KMS-11 (cell line): Measurements from ENCODE around the gene HNRNPK.

Experiments
- H2AFZ ChIP-seq: fragments of 200-600 bp; sonication (generic); 2 replicates; pipeline ENCODE4 v1.6.1; 2016; ENCODE audit warnings: antibody characterized with exemption, mixed run types, low read depth
- H3K27ac ChIP-seq: fragments of 200-600 bp; sonication (generic); 2 replicates; pipeline ENCODE4 v1.6.1; 2016; ENCODE audit warnings: mild to moderate bottlenecking, mixed run types
- H3K27me3 ChIP-seq: fragments of 200-600 bp; sonication (generic); 2 replicates; pipeline ENCODE4 v1.6.1; 2017; ENCODE audit warnings: mild to moderate bottlenecking, low read depth, mixed run types, moderate library complexity; ENCODE audit not compliant: insufficient read depth
- H3K36me3 ChIP-seq: fragments of 200-600 bp; sonication (generic); 2 replicates; pipeline ENCODE4 v1.6.1; 2017; ENCODE audit warnings: mild to moderate bottlenecking, mixed run types; ENCODE audit not compliant: insufficient read depth
- H3K4me1 ChIP-seq: fragments of 200-600 bp; sonication (generic); 2 replicates; pipeline ENCODE4 v1.6.1; 2016; ENCODE audit warnings: mild to moderate bottlenecking, low read depth, mixed run types; ENCODE audit not compliant: poor library complexity, severe bottlenecking
- H3K4me2 ChIP-seq: fragments of 200-600 bp; sonication (generic); 2 replicates; pipeline ENCODE4 v1.7.0; 2016; ENCODE audit warnings: mild to moderate bottlenecking, mixed run types
- H3K4me3 ChIP-seq: fragments of 200-600 bp; sonication (generic); IDR thresholded peaks from 2 replicates; pipeline ENCODE4 v1.6.1; 2017; ENCODE audit warnings: low read depth, low read length, mixed read lengths; ENCODE audit not compliant: insufficient read depth
- H3K79me2 ChIP-seq: fragments of 200-600 bp; sonication (generic); 2 replicates; pipeline ENCODE4 v1.6.1; 2016; ENCODE audit warnings: low read depth, mixed run types; ENCODE audit not compliant: insufficient read depth
- H3K9ac ChIP-seq: fragments of 200-600 bp; sonication (generic); 2 replicates; pipeline ENCODE4 v1.6.1; 2016; ENCODE audit warnings: mild to moderate bottlenecking, mixed run types
- H4K20me1 ChIP-seq: fragments of 200-600 bp; sonication (generic); 2 replicates; pipeline ENCODE4 v1.6.1; 2016; ENCODE audit warnings: mild to moderate bottlenecking, mixed run types; ENCODE audit not compliant: insufficient read depth
- TF ChIP-seq, protein P1 (sequence below): fragments of 200-600 bp; sonication (generic); conservative IDR thresholded peaks from 2 replicates; pipeline ENCODE4 v1.6.1; 2017; ENCODE audit warnings: low read depth, mild to moderate bottlenecking, antibody characterized with exemption, low read length, moderate library complexity, mixed read lengths

Gene HNRNPK

DNA sequence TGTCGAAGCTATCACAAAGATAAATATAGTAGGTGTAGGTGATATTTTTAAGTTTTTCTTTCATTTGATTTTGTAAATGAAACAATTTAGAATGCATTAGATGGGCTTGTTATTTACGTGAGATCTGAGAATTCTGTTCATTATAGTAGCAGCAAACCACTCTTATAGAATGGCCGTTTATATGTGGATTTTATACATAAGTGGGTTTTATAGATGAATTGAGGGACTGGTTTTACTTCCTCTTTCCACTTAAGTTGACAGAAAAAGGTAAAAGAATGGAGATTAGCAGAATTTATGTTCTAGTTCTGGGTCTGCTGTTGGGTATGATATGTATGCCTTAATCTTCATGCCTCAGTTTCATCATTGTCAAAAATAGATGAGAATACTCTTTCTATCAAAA, 6.2 kb upstream of the HNRNPK start:
- Histone ChIP-seq H3K4me1 (peaks cover 50% of the 10 kb centered on the region), H3K4me3 (no peak overlapping the region), H4K20me1 (peaks cover 3% of the 10 kb centered on the region; the same call in 1 of the 2 replicates), H3K27me3 (no peaks in the 10 kb centered on the region), H3K36me3 (no peaks in the 10 kb centered on the region), H3K79me2 (peaks cover 73% of the 10 kb centered on the region), H3K4me2 (peak overlapping the region; percentile 8; the same call in 1 of the 2 replicates), H2AFZ (no peak overlapping the region), H3K9ac (no peak overlapping the region), H3K27ac (no peak overlapping the region)
- TF ChIP-seq, protein P1, sequence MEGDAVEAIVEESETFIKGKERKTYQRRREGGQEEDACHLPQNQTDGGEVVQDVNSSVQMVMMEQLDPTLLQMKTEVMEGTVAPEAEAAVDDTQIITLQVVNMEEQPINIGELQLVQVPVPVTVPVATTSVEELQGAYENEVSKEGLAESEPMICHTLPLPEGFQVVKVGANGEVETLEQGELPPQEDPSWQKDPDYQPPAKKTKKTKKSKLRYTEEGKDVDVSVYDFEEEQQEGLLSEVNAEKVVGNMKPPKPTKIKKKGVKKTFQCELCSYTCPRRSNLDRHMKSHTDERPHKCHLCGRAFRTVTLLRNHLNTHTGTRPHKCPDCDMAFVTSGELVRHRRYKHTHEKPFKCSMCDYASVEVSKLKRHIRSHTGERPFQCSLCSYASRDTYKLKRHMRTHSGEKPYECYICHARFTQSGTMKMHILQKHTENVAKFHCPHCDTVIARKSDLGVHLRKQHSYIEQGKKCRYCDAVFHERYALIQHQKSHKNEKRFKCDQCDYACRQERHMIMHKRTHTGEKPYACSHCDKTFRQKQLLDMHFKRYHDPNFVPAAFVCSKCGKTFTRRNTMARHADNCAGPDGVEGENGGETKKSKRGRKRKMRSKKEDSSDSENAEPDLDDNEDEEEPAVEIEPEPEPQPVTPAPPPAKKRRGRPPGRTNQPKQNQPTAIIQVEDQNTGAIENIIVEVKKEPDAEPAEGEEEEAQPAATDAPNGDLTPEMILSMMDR: no peak

DNA sequence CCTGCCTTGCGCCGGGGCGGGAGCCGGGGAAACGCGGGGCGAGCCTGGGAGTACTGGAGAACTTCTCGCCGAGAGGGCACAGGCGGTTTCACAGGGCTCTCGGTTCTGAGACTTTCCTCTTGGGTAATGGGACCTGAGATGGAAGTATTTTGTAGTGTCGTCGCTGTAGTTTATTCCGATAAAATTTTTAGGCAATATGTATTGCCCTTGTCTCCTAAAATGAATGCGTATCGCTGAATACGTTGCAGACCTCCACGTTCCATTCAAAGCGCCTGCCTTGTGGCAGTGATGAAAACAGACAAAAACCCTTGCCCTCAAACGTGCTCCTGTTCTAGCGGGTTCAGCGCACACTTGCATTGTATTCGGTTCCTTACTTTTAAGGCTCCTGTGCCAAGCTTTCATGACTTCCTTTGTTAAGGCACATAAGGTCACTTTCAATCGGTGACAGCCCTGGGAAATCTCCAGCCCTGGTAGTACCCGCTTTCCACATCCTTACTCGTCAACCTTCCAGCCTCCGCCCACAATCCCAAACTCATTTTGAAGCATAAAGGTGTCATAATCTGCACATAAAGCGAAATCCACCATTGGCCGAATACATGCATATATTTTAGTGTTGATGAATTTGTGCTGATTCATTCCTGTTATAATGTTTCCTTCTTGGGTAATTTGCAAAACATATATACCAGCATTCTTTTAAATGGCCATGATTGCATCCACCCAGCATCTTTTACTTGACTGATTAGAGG, 1.3 kb upstream of the HNRNPK start:
- no peak overlapping the region for H3K4me3 ChIP-seq
- peaks cover 94% of the 10 kb centered on the region for H3K79me2 ChIP-seq
- peaks cover 62% of the 10 kb centered on the region for H3K4me1 ChIP-seq
- H3K36me3 ChIP-seq: peaks cover 9% of the 10 kb centered on the region; the same call in 1 of the 2 replicates
- TF ChIP-seq, protein P1: no peak
- H3K27me3 ChIP-seq: no peaks in the 10 kb centered on the region
- peak overlapping the region; percentile 100 for H3K9ac ChIP-seq
- H2AFZ ChIP-seq: peak overlapping the region; percentile 56
- H4K20me1 ChIP-seq: peaks cover 30% of the 10 kb centered on the region
- peak overlapping the region; percentile 86 for H3K4me2 ChIP-seq
- peak overlapping the region; percentile 100 for H3K27ac ChIP-seq

DNA sequence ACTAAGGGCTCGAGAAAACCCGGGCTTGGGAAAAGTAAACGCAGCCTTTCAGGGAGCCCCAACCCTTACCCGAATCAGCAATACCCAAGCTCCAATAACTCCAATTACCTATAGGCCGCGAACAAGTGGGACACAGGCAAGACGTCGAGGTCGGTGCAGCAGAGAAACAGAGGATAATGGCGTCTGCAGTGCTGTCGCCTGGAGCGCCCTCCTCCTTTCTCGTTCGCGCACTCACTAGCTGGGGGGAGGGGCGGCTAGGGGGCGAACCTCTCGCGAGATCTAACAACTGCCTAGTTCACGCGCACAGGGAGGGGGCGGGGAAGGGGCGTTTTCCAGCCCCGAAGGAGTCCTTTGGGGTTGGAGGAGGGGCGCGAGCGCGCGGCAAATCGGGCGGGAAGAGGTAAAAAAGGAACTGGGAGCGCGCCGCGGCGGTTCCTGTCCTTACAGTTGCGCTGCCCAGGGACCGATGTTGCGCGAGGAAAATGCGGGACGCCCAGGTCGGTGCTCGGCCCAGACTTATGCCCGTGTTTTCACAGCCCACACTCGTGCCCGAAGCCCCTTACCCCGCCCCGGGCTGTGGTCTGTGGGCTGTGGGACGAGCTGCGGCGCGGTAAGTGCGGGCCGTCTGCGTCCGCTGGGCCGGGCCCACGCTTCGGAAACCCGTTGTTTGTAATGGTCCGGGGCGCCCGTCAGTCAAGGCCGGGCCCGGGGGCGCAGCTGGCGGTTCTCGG, 545 bp upstream of the HNRNPK start, which contains the start of gene RMI1:
RMI1 (plus strand) TSS at position 411 of the 731 bp plus-strand sequence. CDS start 20,182 bp downstream, outside the sequence.
- TF ChIP-seq, protein P1: no peak
- Histone ChIP-seq H3K27me3 (no peaks in the 10 kb centered on the region), H3K36me3 (peaks cover 16% of the 10 kb centered on the region)

DNA sequence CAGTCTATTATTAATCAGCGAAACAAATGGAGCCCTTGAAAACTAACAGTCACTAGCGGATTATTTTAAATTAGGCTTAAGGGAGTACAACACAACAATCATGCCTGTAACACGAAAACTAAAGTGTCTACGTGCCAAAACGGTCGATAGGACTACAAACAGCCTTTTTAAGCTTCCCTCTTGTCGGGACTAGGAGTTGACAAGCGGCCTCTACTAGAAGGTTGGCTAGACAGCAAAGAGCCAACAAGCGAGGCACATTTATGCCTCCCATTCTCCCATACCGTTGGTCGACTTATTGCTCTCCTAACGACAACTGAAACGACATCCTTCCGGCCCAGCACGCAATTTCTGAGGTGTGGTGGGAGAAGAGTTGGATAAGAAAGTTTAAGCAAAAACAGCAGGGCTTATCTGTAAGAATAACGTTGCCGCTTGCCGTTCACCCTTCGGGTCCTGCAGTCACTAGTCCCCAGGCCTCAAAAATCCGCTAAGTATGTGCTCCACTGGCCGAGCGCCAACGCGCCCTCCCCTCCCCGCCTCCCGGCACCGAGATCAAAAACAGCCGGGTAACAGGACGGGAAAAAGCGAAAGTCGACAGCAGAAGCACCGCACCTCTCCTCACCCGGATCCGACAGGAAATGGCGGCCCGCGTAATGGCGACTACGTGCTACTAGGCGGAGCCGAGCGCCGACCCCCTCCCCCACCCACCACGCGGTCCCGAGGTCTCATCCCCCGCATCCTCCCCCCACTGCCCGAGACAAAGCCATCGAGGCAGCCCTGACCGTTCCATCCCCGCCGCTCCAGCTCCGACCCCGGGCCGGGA, 813 bp downstream of the HNRNPK start:
- peaks cover 94% of the 10 kb centered on the region for H3K79me2 ChIP-seq
- peak overlapping the region; percentile 100 for H3K9ac ChIP-seq
- H3K27ac ChIP-seq: peak overlapping the region; percentile 100
- H3K27me3 ChIP-seq: no peaks in the 10 kb centered on the region
- TF ChIP-seq, protein P1: no peak
- peak overlapping the region; percentile 36 for H3K4me3 ChIP-seq
- peaks cover 50% of the 10 kb centered on the region for H4K20me1 ChIP-seq
- H3K36me3 ChIP-seq: peaks cover 29% of the 10 kb centered on the region
- peaks cover 61% of the 10 kb centered on the region for H3K4me1 ChIP-seq
- H2AFZ ChIP-seq: no peak overlapping the region
- peak overlapping the region; percentile 67 for H3K4me2 ChIP-seq

More for the DNA sequence above, 545 bp upstream of the HNRNPK start, which contains the start of gene RMI1:
- Histone ChIP-seq H3K4me1 (peaks cover 61% of the 10 kb centered on the region), H3K79me2 (peaks cover 94% of the 10 kb centered on the region), H3K4me3 (peak within 1 kb of the TSS; percentile 36), H4K20me1 (peaks cover 37% of the 10 kb centered on the region), H3K9ac (peak within 1 kb of the TSS; percentile 100), H3K4me2 (peak within 1 kb of the TSS; percentile 86), H2AFZ (peak within 1 kb of the TSS; percentile 56), H3K27ac (peak within 1 kb of the TSS; percentile 100)
